HFFc6 (cell line): ENCODE results near the gene IGFBPL1. TPM values are rescaled to one million over a fixed set of nuclear protein-coding genes. Genes with fewer than 3 reads are reported as not detected.

Source experiments
- DNase-seq: peaks from one replicate; pipeline ENCODE4 v3.0.0-alpha.2; 2018
- H3K27ac Mint-ChIP-seq: 2 replicates; pipeline ENCODE4 v1.8.0; 2020; ENCODE audit warnings: mild to moderate bottlenecking, mixed read lengths
- H3K27me3 Mint-ChIP-seq: 2 replicates; pipeline ENCODE4 v1.8.0; 2021; ENCODE audit warnings: mild to moderate bottlenecking, moderate library complexity, mixed read lengths; ENCODE audit not compliant: insufficient read depth
- H3K36me3 Mint-ChIP-seq: 2 replicates; pipeline ENCODE4 v1.8.0; 2021; ENCODE audit warnings: low read depth, mixed read lengths
- H3K4me1 Mint-ChIP-seq: 2 replicates; pipeline ENCODE4 v1.8.0; 2020; ENCODE audit warnings: low read depth, mixed read lengths
- H3K4me3 Mint-ChIP-seq: 2 replicates; pipeline ENCODE4 v1.8.0; 2020; ENCODE audit warnings: mild to moderate bottlenecking, moderate library complexity, mixed read lengths
- H3K9me3 Mint-ChIP-seq: 2 replicates; pipeline ENCODE4 v1.8.0; 2020; ENCODE audit warnings: mild to moderate bottlenecking, mixed read lengths
- CTCF ChIP-seq: fragments of 200-600 bp; sonication (generic); IDR thresholded peaks from 2 replicates; pipeline ENCODE4 v1.5.0; 2021; ENCODE audit warnings: antibody characterized with exemption, mild to moderate bottlenecking
- total RNA-seq, 6 experiments: library from RNA; stranded (reverse); fragmentation: NEBNext Ultra II Directional; extraction: Animal tissue kit (Norgen Biotek cat#: 25700); gene quantifications; 2 replicates in 1 of 6; 3 replicates in 5 of 6; pipeline ENCODE4 v1.2.3, GENCODE V29; 2021

The IGFBPL1 gene
- total RNA-seq, 6 experiments from 2014 or later, result not detected

GRCh38 chr9:38386319-38386895 lies 37.8 kb downstream of the IGFBPL1 start:
- Mint-ChIP-seq H3K27me3 (peaks cover 2% of the 10 kb centered on the region), H3K9me3 (peaks cover 6% of the 10 kb centered on the region), H3K4me1 (peaks cover 48% of the 10 kb centered on the region), H3K4me3 (no peak overlapping the region), H3K36me3 (no peaks in the 10 kb centered on the region), H3K27ac (no peak overlapping the region)
- no peak for DNase-seq
- no peak for TF ChIP-seq CTCF

- Mint-ChIP-seq H3K36me3 (no peaks in the 10 kb centered on the region), H3K4me1 (peaks cover 53% of the 10 kb centered on the region), H3K9me3 (peaks cover 6% of the 10 kb centered on the region), H3K4me3 (no peak overlapping the region), H3K27me3 (peaks cover 2% of the 10 kb centered on the region), H3K27ac (no peak overlapping the region; the same call in 1 of the 2 replicates)
- no peak for DNase-seq
- TF ChIP-seq CTCF, result no peak
Measured at GRCh38 chr9:38385896-38386295, 38.4 kb downstream of the IGFBPL1 start.

- no peak for DNase-seq
- peaks cover 60% of the 10 kb centered on the region for H3K4me1 Mint-ChIP-seq
- no peak overlapping the region; the same call in 1 of the 2 replicates for H3K27ac Mint-ChIP-seq
- no peaks in the 10 kb centered on the region for H3K36me3 Mint-ChIP-seq
- no peak overlapping the region for H3K4me3 Mint-ChIP-seq
- H3K9me3 Mint-ChIP-seq, result peaks cover 6% of the 10 kb centered on the region
- TF ChIP-seq CTCF, result no peak
- H3K27me3 Mint-ChIP-seq, result peaks cover 2% of the 10 kb centered on the region
Measured at GRCh38 chr9:38384990-38385848, 39.0 kb downstream of the IGFBPL1 start.

GRCh38 chr9:38382141-38382540 lies 42.1 kb downstream of the IGFBPL1 start:
- peaks cover 6% of the 10 kb centered on the region for H3K9me3 Mint-ChIP-seq
- no peak overlapping the region for H3K27ac Mint-ChIP-seq
- DNase-seq, result no peak
- peaks cover 48% of the 10 kb centered on the region for H3K4me1 Mint-ChIP-seq
- no peak for TF ChIP-seq CTCF
- H3K36me3 Mint-ChIP-seq, result no peaks in the 10 kb centered on the region
- H3K4me3 Mint-ChIP-seq, result no peak overlapping the region
- peaks cover 2% of the 10 kb centered on the region for H3K27me3 Mint-ChIP-seq

- H3K36me3 Mint-ChIP-seq, result no peaks in the 10 kb centered on the region
- peaks cover 48% of the 10 kb centered on the region for H3K4me1 Mint-ChIP-seq
- peaks cover 6% of the 10 kb centered on the region for H3K9me3 Mint-ChIP-seq
- no peak overlapping the region for H3K4me3 Mint-ChIP-seq
- no peak for DNase-seq
- no peak overlapping the region for H3K27ac Mint-ChIP-seq
- peaks cover 3% of the 10 kb centered on the region for H3K27me3 Mint-ChIP-seq
- no peak for TF ChIP-seq CTCF
Measured at GRCh38 chr9:38380872-38381534, 43.3 kb downstream of the IGFBPL1 start.
